ENCODE results near the gene TDRD9.
"Not testable (repeated sequence)": the region's sequence is repeated elsewhere in the genome, so short reads cannot be mapped to it uniquely, and the experiment has no call there.

TDRD9 gene, protein sequence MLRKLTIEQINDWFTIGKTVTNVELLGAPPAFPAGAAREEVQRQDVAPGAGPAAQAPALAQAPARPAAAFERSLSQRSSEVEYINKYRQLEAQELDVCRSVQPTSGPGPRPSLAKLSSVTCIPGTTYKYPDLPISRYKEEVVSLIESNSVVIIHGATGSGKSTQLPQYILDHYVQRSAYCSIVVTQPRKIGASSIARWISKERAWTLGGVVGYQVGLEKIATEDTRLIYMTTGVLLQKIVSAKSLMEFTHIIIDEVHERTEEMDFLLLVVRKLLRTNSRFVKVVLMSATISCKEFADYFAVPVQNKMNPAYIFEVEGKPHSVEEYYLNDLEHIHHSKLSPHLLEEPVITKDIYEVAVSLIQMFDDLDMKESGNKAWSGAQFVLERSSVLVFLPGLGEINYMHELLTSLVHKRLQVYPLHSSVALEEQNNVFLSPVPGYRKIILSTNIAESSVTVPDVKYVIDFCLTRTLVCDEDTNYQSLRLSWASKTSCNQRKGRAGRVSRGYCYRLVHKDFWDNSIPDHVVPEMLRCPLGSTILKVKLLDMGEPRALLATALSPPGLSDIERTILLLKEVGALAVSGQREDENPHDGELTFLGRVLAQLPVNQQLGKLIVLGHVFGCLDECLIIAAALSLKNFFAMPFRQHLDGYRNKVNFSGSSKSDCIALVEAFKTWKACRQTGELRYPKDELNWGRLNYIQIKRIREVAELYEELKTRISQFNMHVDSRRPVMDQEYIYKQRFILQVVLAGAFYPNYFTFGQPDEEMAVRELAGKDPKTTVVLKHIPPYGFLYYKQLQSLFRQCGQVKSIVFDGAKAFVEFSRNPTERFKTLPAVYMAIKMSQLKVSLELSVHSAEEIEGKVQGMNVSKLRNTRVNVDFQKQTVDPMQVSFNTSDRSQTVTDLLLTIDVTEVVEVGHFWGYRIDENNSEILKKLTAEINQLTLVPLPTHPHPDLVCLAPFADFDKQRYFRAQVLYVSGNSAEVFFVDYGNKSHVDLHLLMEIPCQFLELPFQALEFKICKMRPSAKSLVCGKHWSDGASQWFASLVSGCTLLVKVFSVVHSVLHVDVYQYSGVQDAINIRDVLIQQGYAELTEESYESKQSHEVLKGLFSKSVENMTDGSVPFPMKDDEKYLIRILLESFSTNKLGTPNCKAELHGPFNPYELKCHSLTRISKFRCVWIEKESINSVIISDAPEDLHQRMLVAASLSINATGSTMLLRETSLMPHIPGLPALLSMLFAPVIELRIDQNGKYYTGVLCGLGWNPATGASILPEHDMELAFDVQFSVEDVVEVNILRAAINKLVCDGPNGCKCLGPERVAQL (N-terminal part only)

DNA sequence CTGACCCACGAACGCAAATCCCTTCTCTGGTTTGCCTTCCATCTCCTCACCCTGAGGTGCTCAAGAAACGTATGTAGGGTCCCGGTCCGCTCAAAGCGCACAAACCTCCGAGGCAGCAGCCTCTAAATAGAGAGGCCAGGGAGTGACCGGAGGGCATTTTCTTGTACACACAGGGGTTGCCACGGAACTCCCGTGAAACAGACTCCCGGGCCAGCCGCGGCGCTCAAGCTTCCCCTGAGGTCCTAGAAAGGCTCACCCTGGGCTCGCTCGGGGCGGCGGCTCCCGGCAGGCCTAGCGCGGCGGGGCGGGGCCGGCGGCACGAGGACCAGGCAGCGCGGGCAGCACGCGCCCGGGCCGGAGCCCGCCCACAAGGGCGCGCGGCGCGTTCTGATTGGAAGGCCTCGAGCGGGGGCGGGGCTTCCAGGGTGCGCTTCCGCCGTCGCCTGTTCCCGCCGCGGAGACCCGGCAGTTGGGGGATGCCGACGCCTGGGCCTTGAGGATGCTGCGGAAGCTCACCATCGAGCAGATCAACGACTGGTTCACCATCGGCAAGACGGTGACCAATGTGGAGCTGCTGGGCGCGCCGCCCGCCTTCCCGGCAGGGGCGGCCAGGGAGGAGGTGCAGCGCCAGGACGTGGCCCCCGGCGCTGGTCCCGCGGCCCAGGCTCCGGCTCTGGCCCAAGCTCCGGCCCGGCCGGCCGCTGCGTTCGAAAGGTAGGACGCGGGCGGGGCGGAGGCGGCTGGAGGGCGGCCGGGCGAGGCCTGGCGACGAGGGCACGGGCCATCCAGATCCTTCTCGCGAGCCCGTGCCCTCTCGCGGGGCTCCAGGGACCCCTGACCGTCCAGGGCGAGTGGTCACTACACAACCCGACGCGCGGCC lies at the start of gene TDRD9:
TDRD9 (plus strand) TSS at position 446 of the 880 bp plus-strand sequence; CDS start at position 500, 54 bp downstream.
- no peak for DNase-seq

DNA sequence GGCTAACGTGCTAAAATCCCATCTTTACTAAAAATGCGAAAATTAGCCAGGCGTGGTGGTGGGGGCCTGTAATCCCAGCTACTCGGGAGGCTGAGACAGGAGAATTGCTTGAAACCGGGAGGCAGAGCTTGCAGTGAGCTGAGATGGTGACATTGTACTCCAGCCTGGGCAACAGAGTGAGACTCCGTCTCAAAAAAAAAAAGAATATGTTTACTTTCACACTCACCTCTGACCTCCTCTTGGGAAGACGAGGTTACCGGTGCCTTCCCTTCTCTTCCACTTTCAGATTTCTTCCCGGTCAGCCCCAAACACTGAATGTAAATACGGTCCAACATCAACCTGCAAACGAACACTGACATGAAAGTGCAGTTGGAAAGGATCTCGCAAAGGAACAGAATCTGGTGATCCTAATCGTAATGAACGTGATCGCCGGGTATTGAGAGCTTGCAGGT lies 49.1 kb upstream of the TDRD9 start:
- DNase-seq: no peak

DNA sequence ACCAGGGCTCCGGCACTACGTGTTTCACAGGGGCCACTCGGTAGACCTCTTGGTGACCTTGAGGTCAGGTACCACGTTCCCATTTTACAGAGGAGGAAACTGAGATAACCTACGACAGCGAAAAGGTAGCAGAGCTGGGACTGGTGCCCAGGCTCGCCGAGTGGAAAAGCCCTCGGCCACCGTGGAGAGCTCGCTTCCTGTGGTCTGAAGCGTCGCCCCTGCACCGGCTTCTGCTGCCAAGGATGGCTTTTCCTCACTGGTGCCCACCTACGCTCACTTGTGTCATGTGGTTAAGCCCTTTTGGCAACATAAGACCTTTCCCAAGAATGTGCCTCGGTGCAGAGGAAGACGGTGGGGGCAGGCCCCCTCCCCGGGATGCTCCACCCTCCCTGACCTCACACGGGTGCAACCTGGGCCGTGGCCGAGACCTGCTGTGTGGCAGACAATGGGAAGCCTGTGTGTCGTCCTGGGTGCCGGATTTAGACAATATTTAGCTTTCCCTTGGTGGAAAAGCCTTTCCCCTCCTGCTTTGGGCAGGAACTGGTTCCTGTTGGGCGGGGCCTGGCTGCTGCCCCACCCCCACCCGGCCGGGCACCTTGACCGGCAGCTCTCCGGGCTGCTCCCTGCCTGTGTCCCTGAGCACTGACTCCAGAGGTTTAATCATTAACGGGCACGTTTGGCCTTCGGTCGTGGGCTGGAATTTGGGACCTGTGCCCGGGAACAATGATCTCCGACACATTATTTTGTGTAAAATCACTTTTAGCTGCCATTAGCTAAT lies 48.5 kb upstream of the TDRD9 start:
- no peak for DNase-seq

DNA sequence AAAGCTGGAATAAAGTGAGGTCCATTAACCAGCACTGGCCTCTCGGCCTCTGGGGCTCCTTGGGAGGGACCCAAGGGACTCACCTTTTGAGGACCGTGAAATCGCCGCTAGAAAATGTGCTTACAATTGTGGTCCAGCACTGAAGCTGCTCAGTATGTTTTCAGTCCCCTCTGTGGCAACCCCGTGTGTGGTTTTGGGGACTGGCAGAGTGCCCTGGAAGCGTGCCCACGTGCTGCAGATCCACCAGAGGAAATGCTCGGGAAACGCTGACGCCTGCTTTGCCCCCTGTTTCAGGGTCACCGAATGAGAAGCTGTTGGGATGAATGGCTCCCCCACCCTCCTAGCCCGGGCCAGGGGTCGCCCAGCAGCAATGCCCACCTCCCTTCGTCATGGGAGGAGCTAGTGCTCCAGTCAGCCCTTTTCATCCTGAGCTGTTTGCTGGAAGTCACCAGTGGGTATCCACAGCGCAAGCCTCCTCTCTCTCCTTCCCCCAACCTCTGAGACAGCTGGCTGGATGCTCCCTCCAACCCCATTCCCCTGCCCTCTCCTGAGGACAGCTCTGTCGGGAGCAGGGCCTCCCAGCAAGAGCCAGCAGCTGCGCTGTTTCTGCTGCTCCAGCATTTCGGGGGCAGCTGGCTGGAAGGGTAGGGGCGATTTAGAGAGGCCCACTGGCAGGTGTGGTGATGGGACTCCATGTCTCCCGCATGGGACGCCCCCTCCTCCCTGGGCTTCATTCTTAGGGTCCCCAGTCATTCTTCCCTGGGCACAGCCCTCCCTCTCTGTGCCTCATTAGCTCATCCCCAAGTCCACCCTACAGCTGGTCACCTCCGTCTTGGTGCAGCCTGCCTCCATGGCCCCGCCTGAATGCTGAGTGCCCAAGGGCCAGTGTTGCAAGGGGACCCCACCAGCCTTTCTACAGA lies 47.6 kb upstream of the TDRD9 start:
- no peak for DNase-seq

DNA sequence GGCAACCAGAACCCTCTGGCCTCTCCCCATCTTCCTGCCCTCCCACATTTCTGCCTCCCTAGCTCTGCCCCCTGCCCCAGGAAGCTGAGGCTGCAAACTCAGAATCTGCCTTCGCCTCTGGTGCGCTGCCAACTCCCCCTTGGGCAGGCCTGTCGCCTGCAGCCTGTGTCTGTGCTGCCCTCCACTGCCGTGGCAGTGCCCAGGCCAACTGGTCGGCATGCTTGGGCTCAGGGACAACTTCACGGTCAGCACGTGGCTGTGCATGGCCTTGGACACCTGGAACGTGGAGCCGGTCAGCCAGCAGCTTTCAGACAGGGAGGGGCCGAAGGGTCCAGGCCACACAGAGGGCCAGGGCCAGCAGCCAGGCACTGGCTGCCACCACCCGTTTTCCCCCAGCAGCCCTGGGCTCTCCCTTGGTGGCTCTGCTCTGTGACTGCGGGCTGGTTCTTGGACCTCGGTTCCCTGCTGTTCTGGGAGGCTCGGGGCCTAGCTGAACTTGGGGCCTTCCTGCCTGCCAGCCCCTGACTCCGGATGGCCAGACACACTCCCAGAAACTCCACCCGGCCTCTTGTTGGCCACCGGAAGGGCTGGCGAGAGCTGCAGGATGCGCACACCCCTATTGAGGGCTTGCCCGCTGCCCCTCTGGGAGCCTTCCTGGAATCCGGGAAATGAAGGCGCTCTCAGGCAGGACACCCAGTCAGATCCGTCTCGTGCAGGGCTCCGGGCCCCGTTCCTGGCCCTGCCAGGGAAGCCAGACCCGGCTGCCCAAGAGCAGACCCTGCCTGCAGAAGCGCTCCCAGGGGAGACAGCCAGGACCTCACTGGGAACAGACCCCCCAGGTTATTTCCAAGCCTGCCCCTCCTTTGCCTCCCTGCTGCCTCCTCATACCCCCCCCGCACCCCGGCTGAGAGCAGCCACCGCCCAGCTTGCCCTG lies 46.7 kb upstream of the TDRD9 start:
- no peak for DNase-seq

DNA sequence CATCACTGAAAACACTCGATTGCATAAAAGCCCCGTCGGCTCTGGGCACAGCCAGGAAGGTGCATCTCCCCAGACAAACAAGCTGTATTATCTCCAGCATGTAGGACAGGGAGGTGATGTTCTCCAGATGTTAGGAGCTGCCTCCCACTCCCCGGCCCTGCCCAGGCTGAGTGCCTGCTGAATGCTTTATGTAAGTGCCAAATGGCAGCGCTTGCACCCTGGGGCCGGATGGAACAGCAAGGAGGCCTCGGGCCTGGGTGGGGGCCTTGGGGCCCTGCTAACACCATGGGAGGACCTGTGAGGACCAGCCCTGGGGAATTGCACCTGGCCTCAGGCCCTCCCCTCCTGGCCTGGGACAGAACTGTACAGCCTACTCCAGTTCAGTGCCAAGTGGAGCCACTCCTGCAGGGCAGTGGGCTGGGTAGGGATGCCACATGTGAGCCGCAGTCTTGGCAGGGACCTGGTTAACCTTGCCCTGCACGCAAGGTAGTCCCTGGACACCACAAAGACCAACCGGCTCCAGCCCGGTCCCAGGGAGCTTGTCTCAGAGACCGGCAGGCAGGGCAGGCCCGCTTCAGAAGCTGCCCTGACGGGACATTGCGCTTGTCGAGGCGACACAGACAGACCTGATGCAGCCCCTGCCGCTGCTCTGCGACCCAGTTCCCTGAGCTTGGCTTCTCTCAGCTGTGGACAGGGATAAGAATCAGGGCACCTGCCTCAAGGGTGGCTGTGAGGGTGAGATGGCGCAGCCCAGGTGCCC lies 45.6 kb upstream of the TDRD9 start:
- no peak for DNase-seq

DNA sequence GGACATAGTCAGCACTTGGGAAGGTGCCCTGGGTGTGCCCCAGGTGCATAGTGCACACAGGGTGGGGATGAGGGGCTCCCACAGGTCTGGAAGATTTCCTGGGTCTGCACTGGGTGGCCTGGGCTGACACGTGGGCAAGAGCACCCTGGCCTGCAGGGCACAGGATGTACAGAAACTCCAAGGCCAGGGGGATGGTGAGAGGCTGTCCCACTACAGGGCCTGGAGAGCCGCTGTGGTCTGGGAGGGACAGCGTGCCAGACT lies 45.1 kb upstream of the TDRD9 start:
- DNase-seq: no peak

DNA sequence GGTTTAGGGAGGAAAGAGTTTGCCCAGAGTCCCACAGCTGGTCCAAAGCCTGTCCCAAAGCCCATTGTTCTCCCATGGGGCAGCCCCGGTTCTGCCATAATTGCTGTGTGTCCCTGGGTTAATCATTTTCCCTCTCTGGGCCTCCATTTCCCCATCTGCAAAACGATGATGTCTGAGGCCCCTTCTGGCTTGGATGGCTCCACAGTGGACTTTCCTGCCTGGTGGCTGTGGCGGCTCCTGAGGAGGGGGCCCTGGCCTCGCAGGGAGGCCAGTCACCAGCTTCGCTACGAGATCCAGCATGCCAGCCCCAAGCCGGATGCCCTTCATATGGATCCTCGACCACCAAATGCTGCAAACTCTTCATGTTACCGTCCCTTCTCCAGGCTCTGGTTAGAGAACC lies 43.4 kb upstream of the TDRD9 start:
- no peak for DNase-seq

DNA sequence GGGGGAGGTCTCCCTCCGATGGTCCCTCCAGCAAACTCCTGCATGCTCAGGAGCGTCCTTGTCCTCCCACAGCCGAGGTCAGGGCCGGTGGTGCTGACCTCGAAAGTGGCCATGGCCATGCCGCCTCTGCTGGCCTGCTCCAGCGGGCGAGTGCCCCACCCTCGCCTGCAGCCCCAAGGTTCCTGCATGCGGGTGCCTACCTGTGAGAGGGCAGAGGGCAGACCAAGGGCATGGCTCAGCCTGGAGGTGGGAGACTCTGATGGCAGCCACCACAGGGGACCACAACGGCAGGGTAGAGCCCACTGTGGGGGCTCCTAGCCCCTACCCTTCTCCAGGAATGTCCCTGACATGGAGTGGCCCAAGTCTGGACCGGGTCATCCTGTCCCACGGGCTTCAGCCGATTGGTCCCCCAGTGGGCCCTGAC lies 42.7 kb upstream of the TDRD9 start:
- DNase-seq: no peak

DNA sequence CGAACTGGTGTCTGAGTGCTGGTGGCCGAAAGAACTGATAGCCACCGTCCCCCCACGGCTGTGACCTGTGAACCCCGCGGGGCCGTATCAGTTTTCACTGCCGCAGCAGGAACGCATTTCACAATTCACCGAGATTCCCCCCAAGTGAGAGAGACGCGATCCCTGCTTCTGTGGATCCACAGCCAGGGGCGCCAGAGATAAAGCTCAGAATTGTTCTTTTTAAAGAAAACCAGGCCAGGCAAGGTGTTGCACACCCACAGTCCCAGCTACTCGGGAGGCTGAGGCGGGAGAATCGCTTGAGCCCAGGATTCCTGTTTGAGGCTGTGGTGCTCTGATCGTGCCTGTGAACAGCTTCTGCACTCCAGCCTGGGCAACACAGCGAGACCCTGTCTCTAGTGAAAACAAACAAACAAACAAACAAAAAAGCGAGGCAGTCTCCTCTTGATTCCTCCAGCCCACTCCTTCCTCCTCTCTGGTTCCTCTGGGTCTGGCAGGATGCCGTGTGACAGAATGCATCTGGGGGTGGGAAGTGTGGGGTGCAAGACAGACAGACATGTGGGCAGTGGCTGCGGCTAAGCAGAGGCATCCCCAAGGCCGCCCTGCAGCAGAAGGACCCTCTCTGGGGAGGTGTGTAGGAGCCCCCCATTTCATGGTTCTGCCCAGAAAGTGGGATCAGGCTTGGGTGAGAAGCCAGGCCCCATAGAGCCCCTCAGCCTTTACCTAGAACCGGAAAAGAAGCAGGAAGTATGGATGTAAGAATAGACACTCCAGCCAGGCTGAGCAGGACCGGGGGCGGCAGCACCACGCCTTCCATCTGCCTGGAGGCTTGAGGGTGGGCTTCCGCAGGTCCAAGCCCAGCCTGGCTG lies 41.7 kb upstream of the TDRD9 start:
- no peak for DNase-seq

DNA sequence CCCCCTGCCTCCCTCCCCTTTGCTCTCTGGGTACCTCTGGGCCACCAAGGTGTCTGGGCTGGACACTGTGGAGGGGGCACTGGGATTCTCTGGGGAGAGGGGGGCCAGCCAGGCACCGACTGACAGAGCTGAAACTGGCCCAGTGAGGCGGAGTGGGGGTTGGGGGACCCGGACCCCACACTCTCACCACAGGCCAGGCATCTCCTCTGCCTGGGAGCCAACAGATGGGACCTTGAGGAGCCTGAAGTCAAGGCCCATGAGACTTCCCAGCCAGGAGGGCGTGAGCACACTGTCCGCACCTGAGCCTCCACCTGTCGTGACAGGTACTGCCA lies 41.1 kb upstream of the TDRD9 start:
- DNase-seq: no peak

DNA sequence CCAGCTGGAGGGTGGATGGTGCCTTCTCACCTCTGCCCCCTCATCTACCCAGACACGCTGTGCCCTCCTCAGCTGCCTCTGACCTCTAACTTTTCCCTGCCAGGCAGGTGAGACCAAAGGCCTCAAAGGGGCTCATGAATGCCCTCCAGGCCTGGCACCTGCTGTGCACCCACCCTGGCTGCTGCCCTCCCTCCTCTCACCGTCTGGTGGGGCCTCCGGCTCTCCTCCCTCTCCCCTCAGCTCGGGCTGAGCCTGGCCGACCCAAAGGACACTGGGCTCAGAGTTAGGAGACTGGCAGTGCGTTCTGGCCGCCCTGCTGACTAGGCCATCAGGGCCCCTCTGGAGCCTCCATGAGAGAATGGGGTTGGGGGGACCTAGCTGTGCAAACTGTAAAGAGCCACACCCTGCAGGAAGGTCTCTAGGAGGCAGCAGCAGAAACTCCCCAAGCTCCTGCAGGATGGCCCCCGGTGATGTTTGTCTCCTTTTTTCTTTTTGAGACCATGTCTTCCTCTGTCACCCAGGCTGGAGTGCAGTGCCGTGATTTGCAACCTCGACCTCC lies 40.6 kb upstream of the TDRD9 start:
- no peak for DNase-seq

DNA sequence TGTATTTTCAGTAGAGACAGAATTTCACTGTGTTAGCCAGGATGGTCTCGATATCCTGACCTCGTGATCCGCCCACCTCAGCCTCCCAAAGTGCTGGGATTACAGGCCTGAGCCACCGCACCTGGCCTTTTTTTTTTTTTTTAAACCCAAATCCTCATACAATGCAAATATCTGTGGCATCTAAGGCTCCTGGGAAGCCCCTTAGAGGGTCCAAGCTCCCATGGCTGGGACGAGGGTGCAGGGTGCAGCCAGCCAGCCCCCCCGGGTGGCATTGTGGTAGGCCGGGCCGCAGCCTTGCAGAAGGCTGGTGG lies 39.3 kb upstream of the TDRD9 start:
- not testable (repeated sequence) for DNase-seq

DNA sequence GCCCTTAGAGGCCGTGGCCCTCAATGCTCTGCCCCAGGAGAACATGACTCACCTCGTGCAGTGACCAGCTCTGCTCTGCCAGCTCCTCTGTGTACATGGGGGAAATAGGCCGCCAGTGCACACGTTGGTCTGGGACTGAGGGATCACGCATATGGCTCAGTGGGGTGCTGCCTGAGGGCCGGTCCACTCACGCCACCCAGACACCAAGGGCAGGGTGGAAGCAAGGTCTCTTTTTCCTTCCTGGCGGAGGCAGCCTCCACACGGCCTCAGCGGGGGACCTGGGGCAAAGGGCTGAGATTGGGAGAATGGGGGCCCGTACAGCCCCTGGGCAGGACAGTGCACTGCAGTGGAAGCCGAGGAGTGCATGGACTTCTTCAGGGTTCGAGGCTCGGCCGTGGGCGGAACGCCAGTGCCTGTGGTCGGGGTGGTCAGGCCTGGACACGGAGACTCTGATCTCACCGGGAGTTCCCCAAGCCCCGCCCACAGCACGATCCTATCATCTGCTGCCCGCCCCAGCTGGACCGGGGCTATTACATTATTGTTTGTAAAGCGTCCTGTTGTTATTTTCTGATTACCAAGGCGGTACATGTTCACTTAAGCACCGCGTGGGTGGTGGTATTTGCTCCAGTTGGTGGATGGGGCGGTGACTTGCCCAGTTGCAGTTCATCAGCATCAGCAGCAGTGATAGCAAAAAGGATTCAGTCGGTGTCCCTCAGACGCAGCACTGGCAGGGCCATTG lies 38.8 kb upstream of the TDRD9 start:
- DNase-seq: no peak

DNA sequence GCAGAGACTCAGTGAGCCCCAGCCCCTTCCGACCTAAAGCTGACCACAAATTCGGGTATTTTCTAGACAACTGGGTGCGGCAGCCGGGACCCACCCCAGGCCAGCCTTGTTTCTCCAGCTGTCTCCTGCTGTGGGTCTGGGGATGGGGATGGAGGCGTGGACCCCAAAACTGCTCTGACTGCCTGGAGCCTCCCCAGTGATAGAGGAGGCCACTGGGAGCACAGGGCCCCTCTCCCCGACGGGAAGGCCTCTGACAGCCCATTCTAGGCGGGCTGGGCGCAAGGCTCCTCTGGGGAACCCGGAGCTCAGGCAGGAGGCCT lies 38.2 kb upstream of the TDRD9 start:
- no peak for DNase-seq

DNA sequence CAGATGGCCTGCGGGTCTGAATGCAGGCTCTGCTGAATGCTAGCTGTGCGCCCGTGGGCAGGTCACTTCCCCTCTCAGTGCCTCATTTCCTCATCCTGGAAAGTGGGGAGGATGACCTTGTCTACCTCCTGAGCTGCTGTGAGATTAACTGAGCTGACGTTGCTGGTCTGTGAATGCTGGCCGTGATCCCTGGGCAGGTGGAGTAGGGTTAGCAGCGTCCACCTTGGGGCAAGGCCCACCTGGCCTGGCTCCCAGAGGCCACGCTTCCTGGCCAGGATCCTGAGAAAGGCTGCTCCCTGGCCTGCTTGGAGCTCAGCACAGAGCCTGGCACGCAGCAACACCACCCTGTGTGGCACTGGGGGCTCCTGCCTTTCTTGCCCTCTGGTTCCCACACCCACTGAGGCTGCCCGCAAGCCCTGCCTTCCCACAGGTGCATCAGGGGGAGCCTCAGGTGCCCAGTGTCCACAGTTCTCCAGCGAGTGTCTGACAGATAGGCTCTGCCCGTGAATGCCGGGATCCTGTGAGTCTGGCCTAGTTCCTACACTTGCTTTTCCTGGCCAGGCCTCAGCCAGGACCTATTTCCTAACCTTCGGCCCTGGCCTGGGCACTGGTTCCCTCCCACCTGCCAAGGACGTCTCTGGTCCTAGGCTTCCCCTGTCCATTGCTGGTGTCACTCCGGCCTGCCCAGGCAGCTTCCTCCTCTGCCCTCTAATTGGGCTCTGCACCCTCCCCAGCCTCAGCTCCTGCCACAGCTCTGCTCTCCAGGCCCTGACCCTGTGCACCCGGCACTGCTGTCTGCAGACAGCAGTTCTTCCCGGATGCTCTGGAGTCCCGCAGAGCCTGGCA lies 37.2 kb upstream of the TDRD9 start:
- no peak for DNase-seq
